Inflammatory macrophage (primary cell): ENCODE data around the gene MAP2K1.
"Not testable (repeated sequence)": the region's sequence is repeated elsewhere in the genome, so short reads cannot be mapped to it uniquely, and the experiment has no call there.

ENCODE experiments used
- DNase-seq, 2 donors: peaks; one replicate each; pipeline ENCODE4 v3.0.0-alpha.2; 2020 to 2022
- total RNA-seq, 18 experiments: gene quantifications; one replicate each; lab custom pipeline; 2026; ENCODE audit warnings: mixed read lengths in 6 of 18, inconsistent platforms in 2 of 18; lab: John Stamatoyannopoulos, UW

The MAP2K1 gene
- 68.0 to 148 (median 120) reads per million in 18 experiments for total RNA-seq

- DNase-seq, result peak; percentile 98 to 99
Observed at GRCh38 chr15:66386204-66387123, at the start of gene MAP2K1. Gene MAP2K1 (plus strand): TSS chr15:66386912. CDS start chr15:66387348, 436 bp downstream.

GRCh38 chr15:66348530-66348929, 38.2 kb upstream of the MAP2K1 start:
- DNase-seq, result not testable (repeated sequence)

- no peak for DNase-seq
Observed at GRCh38 chr15:66356077-66356358, 30.7 kb upstream of the MAP2K1 start.

- peak; percentile 96 to 98 for DNase-seq
Observed at GRCh38 chr15:66356359-66357236, 30.1 kb upstream of the MAP2K1 start, which contains the start of gene TIPIN. Gene TIPIN (minus strand): TSS chr15:66356685. CDS start chr15:66352947, 3,738 bp downstream.

- DNase-seq, result no peak
Observed at GRCh38 chr15:66359740-66360139, 27.0 kb upstream of the MAP2K1 start.

- peak; percentile 4 to 56 for DNase-seq
Observed at GRCh38 chr15:66361745-66362460, 24.8 kb upstream of the MAP2K1 start.

- no peak for DNase-seq
Observed at GRCh38 chr15:66362776-66363175, 23.9 kb upstream of the MAP2K1 start.

- DNase-seq, result no peak
Observed at GRCh38 chr15:66364944-66365528, 21.7 kb upstream of the MAP2K1 start.

GRCh38 chr15:66369773-66370651, 16.7 kb upstream of the MAP2K1 start:
- peak; percentile 34 to 40 for DNase-seq

- DNase-seq, result no peak
Observed at GRCh38 chr15:66374179-66374578, 12.5 kb upstream of the MAP2K1 start.

GRCh38 chr15:66378814-66379430, 7.8 kb upstream of the MAP2K1 start:
- no peak for DNase-seq

GRCh38 chr15:66381376-66381775, 5.3 kb upstream of the MAP2K1 start:
- peak in 1 of 2 donors; percentile 51 for DNase-seq

- peak in 1 of 2 donors; percentile 59 for DNase-seq
Observed at GRCh38 chr15:66387163-66388042, 691 bp downstream of the MAP2K1 start.

- DNase-seq, result no peak
Observed at GRCh38 chr15:66388043-66388363, 1.3 kb downstream of the MAP2K1 start.

GRCh38 chr15:66388576-66388975, 1.9 kb downstream of the MAP2K1 start:
- no peak for DNase-seq

- DNase-seq, result no peak
Observed at GRCh38 chr15:66389098-66389858, 2.6 kb downstream of the MAP2K1 start.

- no peak for DNase-seq
Observed at GRCh38 chr15:66389859-66390381, 3.2 kb downstream of the MAP2K1 start.

GRCh38 chr15:66390678-66391077, 4.0 kb downstream of the MAP2K1 start:
- DNase-seq, result peak; percentile 48 to 72

- not testable (repeated sequence) for DNase-seq
Observed at GRCh38 chr15:66393037-66393436, 6.3 kb downstream of the MAP2K1 start.
